Measurements from ENCODE around the gene LCN6.

GRCh38 chr9:136739509-136739908 is 8.8 kb downstream of the LCN6 start:
- no peak for TF ChIP-seq EZH2phosphoT487 (IDR thresholded peaks at IDR 0.05; ENCODE audit: low read length)
- TF ChIP-seq CTCF (IDR thresholded peaks at IDR 0.05; ENCODE audit: low read length) = no peak
